Body of pancreas (tissue), 4 donors: ENCODE data around the gene VPS37B.

Experiments used
- POLR2A ChIP-seq, 3 donors: fragments of 450-650 bp; IDR thresholded peaks; one replicate each; pipeline ENCODE4 v1.6.1; 2016; ENCODE audit warnings: antibody characterized with exemption in 3 of 3, mild to moderate bottlenecking in 2 of 3
- TF ChIP-seq, protein P1 (sequence below), 7 experiments: fragments of 450-650 bp in 4 of 7; fragments of 200-600 bp in 3 of 7; sonication (generic) in 3 of 7; IDR thresholded peaks; one replicate each; pipeline ENCODE4 v1.5.1; 2016 to 2019; ENCODE audit warnings: antibody characterized with exemption in 7 of 7

DNA sequence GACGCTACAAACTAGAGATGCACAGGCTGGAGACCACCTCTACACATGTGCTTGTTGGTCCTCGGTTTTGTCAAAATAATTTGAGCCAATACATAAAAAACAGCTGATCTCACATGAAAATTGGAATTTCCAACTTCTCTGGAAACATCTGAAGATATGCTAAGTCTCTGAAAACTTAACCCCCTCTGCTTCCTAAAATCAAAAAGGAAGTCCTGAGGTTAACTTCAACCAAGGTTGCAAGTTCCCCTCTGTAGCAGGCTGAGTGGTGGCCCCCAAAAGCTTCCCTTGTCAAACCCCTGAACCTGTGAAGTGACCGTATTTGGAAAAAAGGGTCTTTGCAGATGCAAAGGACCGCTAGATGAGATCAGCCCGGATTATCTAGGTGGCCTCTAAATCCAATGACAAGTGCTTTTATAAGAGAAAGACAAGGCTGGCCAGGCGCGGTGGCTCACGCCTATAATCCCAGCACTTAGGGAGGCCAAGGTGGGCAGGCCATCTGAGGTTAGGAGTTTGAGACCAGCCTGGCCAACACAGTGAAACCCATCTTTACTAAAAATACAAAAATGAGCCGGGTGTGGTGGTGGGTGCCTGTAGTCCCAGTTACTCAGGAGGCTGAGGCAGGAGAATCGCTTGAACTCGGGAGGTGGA is 32.0 kb upstream of the VPS37B start:
- no peak for TF ChIP-seq POLR2A (IDR thresholded peaks at IDR 0.05)
- TF ChIP-seq, protein P1, sequence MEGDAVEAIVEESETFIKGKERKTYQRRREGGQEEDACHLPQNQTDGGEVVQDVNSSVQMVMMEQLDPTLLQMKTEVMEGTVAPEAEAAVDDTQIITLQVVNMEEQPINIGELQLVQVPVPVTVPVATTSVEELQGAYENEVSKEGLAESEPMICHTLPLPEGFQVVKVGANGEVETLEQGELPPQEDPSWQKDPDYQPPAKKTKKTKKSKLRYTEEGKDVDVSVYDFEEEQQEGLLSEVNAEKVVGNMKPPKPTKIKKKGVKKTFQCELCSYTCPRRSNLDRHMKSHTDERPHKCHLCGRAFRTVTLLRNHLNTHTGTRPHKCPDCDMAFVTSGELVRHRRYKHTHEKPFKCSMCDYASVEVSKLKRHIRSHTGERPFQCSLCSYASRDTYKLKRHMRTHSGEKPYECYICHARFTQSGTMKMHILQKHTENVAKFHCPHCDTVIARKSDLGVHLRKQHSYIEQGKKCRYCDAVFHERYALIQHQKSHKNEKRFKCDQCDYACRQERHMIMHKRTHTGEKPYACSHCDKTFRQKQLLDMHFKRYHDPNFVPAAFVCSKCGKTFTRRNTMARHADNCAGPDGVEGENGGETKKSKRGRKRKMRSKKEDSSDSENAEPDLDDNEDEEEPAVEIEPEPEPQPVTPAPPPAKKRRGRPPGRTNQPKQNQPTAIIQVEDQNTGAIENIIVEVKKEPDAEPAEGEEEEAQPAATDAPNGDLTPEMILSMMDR (IDR thresholded peaks at IDR 0.05) = no peak
